ENCODE results near the gene CHST12. TPM values are rescaled to one million over a fixed set of nuclear protein-coding genes. Genes with fewer than 3 reads are reported as not detected.
"Not testable (repeated sequence)": the region's sequence is repeated elsewhere in the genome, so short reads cannot be mapped to it uniquely, and the experiment has no call there.

Gene CHST12
- total RNA-seq, 1 donor from 2014 or later = 32.6 TPM

- DNase-seq (ENCODE audit: extremely low read depth, low read depth, low spot score) = not testable (repeated sequence)
Measured at GRCh38 chr7:2453849-2454248, 50.4 kb downstream of the CHST12 start.

DNA sequence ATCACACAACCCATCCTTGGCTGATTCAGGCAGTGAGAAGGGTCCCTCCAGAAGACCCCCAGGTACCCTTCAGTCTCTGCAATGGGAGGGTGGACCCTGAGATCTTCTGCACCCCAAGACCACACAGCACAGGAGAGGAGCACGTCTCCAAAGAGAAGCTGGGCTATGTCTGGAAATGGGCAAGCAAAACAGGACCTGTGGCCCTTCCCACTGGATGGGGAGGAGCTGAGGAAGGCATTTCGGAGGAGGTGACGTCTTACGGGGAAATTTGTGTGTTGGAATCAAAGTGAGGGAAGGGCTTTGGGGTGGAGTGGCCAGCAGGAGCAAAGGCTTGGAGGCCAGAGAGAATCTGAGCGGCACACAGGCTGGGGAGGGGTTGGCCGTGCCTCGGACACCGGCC, 56.3 kb downstream of the CHST12 start:
- no peak for DNase-seq (ENCODE audit: extremely low read depth, low read depth, low spot score)

DNA sequence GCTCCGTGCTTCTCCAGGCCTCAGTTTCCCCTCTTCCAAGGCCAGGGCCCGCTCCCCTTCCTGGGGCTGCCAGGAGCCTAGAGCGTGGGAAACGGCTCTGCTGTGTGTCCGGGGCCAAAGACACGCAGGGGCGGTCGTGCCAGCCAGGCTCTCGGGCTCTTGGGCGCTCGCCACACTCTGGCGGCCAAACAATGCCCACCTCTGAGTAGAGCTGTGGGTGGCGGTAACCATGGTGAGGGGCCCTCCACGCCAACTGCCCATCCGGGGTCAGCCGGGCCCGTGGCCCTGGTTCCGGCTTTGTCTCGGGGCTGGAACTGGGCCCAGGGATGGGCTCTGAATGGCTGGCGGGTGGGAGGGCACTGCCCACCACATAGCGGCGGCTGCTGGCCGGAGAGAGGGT, 56.8 kb downstream of the CHST12 start:
- no peak for DNase-seq (ENCODE audit: extremely low read depth, low read depth, low spot score)

GRCh38 chr7:2460641-2461040, 57.2 kb downstream of the CHST12 start:
- no peak for DNase-seq (ENCODE audit: extremely low read depth, low read depth, low spot score)

GRCh38 chr7:2461268-2462026, 58.0 kb downstream of the CHST12 start:
- no peak for DNase-seq (ENCODE audit: extremely low read depth, low read depth, low spot score)

- no peak for DNase-seq (ENCODE audit: extremely low read depth, low read depth, low spot score)
Measured at GRCh38 chr7:2462731-2463130, 59.3 kb downstream of the CHST12 start.

DNA sequence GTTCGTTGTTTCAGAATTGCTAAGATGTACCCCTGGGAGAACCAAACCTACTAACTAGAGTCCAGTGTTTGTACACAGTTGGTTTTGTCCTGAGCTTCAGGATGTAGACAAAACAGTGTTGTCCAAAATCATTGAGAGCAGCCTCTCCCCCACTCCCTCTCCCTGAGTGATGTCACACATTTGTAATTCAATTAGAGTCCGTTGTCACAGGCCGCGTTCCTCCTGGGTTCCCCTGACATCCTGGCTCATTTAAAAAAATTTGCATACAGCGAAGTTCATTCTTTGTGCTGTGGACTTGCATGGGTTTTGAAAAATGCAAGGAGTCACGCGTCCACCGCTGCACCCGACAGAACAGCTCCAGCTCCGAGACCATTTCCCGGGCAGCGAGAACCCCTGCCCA, 62.5 kb downstream of the CHST12 start:
- no peak for DNase-seq (ENCODE audit: extremely low read depth, low read depth, low spot score)

- no peak for DNase-seq (ENCODE audit: extremely low read depth, low read depth, low spot score)
Measured at GRCh38 chr7:2466675-2467074, 63.3 kb downstream of the CHST12 start.

DNA sequence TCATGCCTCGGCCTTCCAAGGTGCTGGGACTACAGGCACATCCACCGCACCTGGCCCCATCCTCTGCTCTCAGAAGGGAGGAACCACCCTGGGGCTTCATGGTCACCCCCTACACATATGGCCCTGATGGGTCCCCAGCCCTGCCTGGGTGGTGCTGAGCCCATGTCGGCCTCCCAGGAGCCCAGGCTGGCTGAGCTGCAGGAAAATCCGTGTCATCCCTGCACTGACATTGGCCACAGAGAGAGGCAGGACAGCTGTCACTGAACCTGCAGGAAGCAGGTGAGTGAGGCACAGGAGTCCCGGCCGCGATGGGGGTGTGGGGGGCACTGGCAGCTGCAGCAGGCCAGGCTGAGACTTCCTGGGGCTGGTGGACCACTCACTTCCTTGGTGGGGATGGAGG, 64.8 kb downstream of the CHST12 start:
- DNase-seq (ENCODE audit: extremely low read depth, low read depth, low spot score) = no peak

- DNase-seq (ENCODE audit: extremely low read depth, low read depth, low spot score) = not testable (repeated sequence)
Measured at GRCh38 chr7:2469460-2470203, 66.2 kb downstream of the CHST12 start.

DNA sequence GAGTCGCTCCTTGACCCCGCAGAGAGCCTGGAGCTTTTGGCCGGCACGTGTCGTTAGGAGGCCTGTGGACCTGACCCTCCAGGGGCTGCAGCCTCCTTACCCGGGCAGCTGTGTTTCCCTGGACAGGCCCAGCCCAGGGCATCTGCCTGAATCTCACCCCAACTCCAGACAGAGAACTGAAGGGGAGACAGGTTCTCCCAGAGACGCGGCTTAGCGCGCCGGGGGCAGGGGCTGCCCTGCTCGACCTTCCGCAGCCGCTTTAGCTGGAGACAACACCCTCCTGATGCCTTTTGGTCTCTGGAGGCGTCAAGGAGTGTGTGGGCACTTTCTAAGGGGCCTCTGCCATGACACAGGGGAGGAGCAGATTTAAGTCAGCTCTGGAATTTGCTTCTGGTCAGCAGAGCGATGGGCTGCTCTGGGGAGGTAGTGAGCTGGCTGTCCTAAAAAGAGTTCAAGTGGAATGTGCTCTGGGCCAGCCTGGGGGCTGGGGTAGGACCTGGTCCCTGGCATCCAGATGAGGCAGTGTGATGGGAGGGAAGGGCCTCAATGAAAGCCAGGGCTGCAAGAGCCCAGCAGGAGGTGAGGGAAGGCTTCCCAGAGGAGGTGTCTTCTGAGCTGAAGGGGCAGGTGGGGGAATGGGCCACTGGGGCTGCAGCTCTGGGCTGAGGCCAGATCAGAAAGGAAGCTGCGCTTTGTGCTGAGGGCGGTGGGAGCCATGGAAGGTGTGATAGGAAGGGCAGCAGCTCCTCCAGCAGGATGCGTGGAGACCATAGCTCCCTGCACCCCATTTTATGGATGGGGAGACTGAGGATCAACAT, 67.0 kb downstream of the CHST12 start:
- DNase-seq (ENCODE audit: extremely low read depth, low read depth, low spot score) = no peak

DNA sequence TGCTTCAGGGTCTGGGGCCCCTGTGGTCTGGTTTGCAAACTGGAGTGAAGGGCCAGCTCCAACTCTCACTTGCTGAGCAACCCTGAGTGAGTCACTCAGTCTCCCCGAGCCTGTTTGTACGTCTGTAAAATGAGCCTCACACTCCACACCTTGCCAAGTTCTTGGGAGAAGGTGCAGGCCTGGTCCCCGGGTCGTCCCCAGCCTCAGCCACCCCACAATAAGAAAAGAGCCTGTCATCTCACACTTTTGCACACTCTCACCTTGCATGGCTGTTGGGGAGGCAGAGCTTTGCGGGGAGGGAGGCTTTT, 67.6 kb downstream of the CHST12 start:
- DNase-seq (ENCODE audit: extremely low read depth, low read depth, low spot score) = no peak

DNA sequence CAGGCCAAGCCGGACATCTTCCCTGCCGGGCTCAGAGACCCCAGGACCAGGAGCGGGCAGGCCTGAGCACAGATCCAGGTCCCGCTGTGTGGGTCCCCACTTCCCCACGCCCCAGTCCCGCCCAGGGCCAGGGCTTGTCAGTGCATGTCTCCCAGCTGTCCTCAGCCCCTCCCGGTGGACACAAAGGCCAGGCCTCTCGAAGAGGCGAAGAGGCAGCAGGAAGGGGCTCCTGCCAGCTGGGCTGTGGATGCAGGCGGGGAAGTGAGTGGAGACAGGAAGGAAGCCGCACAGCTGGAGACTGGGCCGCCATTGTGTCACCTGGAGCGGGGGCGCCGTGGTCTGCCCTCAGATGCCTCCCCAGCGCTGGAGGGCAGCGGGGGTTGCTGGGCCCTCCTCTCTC, 68.0 kb downstream of the CHST12 start:
- no peak for DNase-seq (ENCODE audit: extremely low read depth, low read depth, low spot score)

DNA sequence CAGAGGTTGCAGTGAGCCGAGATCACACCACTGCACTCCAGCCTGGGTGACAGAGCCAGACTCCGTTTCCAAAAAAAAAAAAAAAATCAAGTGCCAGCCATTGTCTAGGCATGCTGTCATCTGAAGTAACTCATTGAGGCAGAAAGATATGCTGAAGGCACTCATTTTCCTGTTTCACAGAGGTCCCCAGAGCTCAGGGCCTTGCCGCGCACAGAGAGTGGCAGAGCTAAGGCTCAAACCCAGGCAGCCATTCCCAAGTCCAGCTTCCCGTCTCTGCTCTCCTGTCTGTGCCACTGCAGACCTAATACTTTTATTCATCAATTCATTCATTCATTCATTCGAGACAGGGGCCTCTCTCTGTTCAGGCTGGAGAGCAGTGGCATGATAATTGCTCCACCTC, 69.3 kb downstream of the CHST12 start:
- no peak for DNase-seq (ENCODE audit: extremely low read depth, low read depth, low spot score)

GRCh38 chr7:2473496-2474180, 70.2 kb downstream of the CHST12 start:
- DNase-seq (ENCODE audit: extremely low read depth, low read depth, low spot score) = no peak

DNA sequence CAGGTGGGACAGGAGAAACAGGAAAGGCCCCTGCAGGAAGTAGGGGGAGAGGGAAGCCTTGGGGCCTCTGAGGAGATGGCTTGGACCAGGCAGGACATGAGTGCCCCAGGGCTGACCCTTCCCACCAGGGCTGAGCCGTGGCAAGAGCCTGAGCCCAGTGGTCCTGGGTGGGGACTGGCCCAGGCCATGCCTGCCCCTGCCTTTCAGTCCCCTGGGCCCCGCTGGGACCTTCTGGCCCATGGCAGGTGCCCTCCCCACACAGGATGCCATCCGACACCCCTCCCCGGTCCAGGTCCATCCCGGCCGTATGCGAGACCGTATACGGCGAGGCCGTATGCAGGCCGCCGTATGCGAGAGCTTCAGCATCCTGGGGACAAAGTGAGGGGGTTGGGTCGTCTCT, 70.8 kb downstream of the CHST12 start:
- no peak for DNase-seq (ENCODE audit: extremely low read depth, low read depth, low spot score)

GRCh38 chr7:2474813-2475677, 71.6 kb downstream of the CHST12 start:
- no peak for DNase-seq (ENCODE audit: extremely low read depth, low read depth, low spot score)

DNA sequence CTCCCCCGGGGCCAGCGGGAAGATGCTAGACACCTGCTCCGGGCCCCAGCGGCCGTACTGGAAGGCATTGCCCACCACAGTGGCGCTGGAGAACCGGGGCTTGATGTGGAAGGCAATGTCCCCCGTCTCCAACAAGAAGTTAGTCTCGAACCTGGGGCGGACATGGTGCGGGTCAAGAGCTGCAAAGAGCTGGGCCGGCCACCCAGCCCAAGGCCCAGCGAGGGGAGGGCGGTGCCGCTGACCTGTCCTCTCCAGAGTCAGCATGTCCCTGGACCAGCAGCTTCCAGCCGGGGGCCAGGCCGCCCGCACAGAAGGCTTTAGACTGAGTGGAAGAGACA, 72.2 kb downstream of the CHST12 start:
- no peak for DNase-seq (ENCODE audit: extremely low read depth, low read depth, low spot score)

GRCh38 chr7:2476298-2476697, 72.9 kb downstream of the CHST12 start, which contains the start of gene GRIFIN:
Gene GRIFIN, minus strand, starts transcription at chr7:2476398. Its CDS starts 15 bp downstream, at chr7:2476383.
- no peak for DNase-seq (ENCODE audit: extremely low read depth, low read depth, low spot score)

DNA sequence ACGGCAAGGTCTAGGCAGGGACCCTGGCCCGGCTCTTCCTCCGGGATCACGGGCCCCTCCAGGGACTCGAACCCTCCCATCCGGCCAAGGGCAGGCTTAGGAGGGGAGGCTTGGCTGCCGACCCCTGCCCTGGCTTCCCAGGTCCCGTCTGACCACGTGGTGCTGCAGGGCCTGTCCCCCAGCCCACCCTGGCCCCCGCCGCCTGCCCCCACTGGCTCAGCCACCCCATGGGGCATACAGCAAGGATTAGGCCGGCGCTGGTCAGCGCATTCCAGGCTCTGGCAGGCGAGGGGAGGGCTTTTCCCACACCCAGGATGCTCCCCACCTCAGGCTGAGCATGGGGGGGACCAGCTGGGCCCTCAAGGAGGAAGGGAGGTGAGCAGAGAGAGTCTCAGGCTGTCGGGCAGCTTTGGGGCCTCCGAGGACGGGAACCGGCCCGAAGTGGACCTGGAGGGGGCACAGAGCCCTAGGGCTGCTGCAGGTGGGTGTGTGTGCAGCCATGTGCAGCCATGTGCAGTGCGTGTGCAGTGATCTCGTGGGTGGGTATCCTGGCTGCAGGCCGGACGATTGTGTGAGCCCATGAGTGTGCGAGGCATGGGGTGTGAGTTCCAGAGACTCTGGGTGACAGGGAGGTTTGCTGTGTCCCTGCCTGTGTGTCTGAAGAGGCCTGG, 73.5 kb downstream of the CHST12 start:
- no peak for DNase-seq (ENCODE audit: extremely low read depth, low read depth, low spot score)

Data from glomerular endothelial cell (primary cell).